Breast epithelium (tissue), 4 donors: Measurements from ENCODE around the gene PRKG1. TPM values are rescaled to one million over a fixed set of nuclear protein-coding genes. Genes with fewer than 3 reads are reported as not detected.

ENCODE experiments used
- DNase-seq, 2 donors: peaks; one replicate each; pipeline ENCODE4 v3.0.0-alpha.2; 2019; ENCODE audit warnings: low spot score in 2 of 2
- H3K27ac ChIP-seq, 2 donors: fragments of 200-600 bp; sonication (generic) in 1 of 2; one replicate each; pipeline ENCODE4 v1.5.1; 2016 to 2019; ENCODE audit warnings: mild to moderate bottlenecking in 1 of 2
- H3K27me3 ChIP-seq, 2 donors: fragments of 200-600 bp; sonication (generic) in 1 of 2; one replicate each; pipeline versions ENCODE4 v1.5.1 to v1.6.0; 2017 to 2019; ENCODE audit warnings: control low read depth in 1 of 2, mild to moderate bottlenecking in 1 of 2
- H3K36me3 ChIP-seq: fragments of 200-600 bp; one replicate; pipeline ENCODE4 v1.5.1; 2019
- H3K4me1 ChIP-seq, 2 donors: fragments of 200-600 bp; sonication (generic); one replicate each; pipeline ENCODE4 v1.5.1; 2016 to 2019; ENCODE audit warnings: control low read depth in 1 of 2
- H3K4me3 ChIP-seq, 3 donors: fragments of 200-600 bp; sonication (generic); 1 replicate in 2 of 3; 2 replicates in 1 of 3; pipeline ENCODE4 v1.5.1; 2016 to 2019; ENCODE audit warnings: mild to moderate bottlenecking in 3 of 3, moderate library complexity in 2 of 3
- H3K9me3 ChIP-seq, 2 donors: fragments of 200-600 bp; sonication (generic) in 1 of 2; one replicate each; pipeline ENCODE4 v1.5.1; 2016 to 2019; ENCODE audit warnings: control low read depth in 1 of 2
- CTCF ChIP-seq, 3 donors: fragments of 450-650 bp; IDR thresholded peaks; one replicate each; pipeline ENCODE4 v1.5.1; 2016 to 2017; ENCODE audit warnings: antibody characterized with exemption in 3 of 3, mild to moderate bottlenecking in 3 of 3, moderate library complexity in 3 of 3
- POLR2A ChIP-seq: fragments of 450-650 bp; IDR thresholded peaks from one replicate; pipeline ENCODE4 v1.6.1; 2016; ENCODE audit warnings: antibody characterized with exemption, mild to moderate bottlenecking, moderate library complexity
- POLR2AphosphoS5 ChIP-seq, 3 donors: sonication (generic); formaldehyde crosslinking; IDR thresholded peaks; one replicate each; pipeline ENCODE4 v1.6.1; 2017; ENCODE audit warnings: antibody characterized with exemption in 3 of 3
- intact Hi-C: fragments of 100-400 bp; cut with DNase I; formaldehyde crosslinking; loops from one replicate; pipeline ENCODE4 v1.15.1; 2023; ENCODE audit warnings: low total_unique reads
- total RNA-seq, 3 donors: library from RNA; depleted of rRNA; stranded (reverse); fragments of >200 nt; gene quantifications; one replicate each; pipeline ENCODE4 v1.1.0, GENCODE V29; 2016

The PRKG1 gene
- total RNA-seq, 3 donors from 2014 or later: 10.9 to 36.9 (median 19.7) TPM

DNA sequence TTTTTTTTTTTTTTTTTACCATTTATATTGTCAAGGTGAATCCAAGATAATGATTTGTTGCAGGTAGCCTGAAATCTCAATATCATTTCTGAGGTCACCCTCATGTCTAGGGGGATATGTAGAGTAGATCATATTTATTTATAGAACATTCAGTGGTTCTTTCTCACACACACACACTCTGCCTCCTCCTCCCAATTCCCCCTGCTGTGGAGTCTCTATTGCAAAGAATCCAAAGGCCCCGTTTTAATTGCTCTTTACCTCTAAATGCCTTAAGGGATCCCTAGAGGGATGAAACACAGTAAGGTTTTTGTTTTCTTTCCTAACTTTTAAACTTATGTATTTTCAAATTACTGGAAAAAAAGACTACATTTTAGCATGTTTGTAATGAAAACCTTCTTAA is 170.0 kb downstream of the PRKG1 start:
- Histone ChIP-seq H3K9me3 (no peaks in the 10 kb centered on the region), H3K4me3 (no peak overlapping the region), H3K27me3 (no peaks in the 10 kb centered on the region), H3K27ac (no peak overlapping the region), H3K36me3 (no peaks in the 10 kb centered on the region), H3K4me1 (peaks cover 0 to 10% of the 10 kb centered on the region in 2 donors)
- intact Hi-C loops: no loop called here
- TF ChIP-seq POLR2A: no peak
- TF ChIP-seq CTCF (IDR thresholded peaks at IDR 0.05): no peak
- no peak for TF ChIP-seq POLR2AphosphoS5 (IDR thresholded peaks at IDR 0.05)
- no peak for DNase-seq

- peaks cover 0 to 10% of the 10 kb centered on the region in 2 donors for H3K4me1 ChIP-seq
- intact Hi-C loops: no loop called here
These were observed 170.6 kb downstream of the PRKG1 start for GRCh38 chr10:51244748-51245490.

DNA sequence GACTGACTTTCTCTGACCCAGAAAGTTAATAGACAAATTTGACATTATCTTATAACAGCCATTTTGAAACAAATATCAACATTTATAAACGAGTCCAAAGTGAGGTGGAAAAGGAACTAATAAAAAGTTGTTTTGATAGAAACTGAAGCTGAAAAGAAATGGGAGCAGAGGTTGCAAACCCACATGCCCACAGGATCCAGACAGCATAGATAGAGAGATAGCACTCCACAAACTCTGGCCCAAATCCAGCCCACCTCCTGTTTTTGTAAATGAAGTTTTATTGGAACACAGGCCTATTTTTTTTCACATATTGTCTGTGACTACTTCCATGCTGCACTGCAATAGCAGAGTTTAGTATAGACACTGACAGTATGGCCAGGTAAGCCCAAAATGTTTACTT is 171.9 kb downstream of the PRKG1 start:
- no peaks in the 10 kb centered on the region for H3K36me3 ChIP-seq
- H3K4me1 ChIP-seq: peaks cover 0 to 10% of the 10 kb centered on the region in 2 donors
- H3K4me3 ChIP-seq: no peak overlapping the region
- TF ChIP-seq POLR2AphosphoS5 (IDR thresholded peaks at IDR 0.05) (no peak), POLR2A (no peak), CTCF (IDR thresholded peaks at IDR 0.05) (no peak)
- DNase-seq: no peak
- H3K27ac ChIP-seq: no peak overlapping the region
- intact Hi-C loops: no loop called here
- H3K27me3 ChIP-seq: no peaks in the 10 kb centered on the region
- no peaks in the 10 kb centered on the region for H3K9me3 ChIP-seq

More at GRCh38 chr10:51244748-51245490, 170.6 kb downstream of the PRKG1 start:
- Histone ChIP-seq H3K4me3 (no peak overlapping the region), H3K27me3 (no peaks in the 10 kb centered on the region), H3K36me3 (no peaks in the 10 kb centered on the region), H3K9me3 (no peaks in the 10 kb centered on the region), H3K27ac (no peak overlapping the region)
- no peak for DNase-seq
- TF ChIP-seq POLR2A: no peak
- TF ChIP-seq CTCF (IDR thresholded peaks at IDR 0.05): no peak
- TF ChIP-seq POLR2AphosphoS5 (IDR thresholded peaks at IDR 0.05): no peak

DNA sequence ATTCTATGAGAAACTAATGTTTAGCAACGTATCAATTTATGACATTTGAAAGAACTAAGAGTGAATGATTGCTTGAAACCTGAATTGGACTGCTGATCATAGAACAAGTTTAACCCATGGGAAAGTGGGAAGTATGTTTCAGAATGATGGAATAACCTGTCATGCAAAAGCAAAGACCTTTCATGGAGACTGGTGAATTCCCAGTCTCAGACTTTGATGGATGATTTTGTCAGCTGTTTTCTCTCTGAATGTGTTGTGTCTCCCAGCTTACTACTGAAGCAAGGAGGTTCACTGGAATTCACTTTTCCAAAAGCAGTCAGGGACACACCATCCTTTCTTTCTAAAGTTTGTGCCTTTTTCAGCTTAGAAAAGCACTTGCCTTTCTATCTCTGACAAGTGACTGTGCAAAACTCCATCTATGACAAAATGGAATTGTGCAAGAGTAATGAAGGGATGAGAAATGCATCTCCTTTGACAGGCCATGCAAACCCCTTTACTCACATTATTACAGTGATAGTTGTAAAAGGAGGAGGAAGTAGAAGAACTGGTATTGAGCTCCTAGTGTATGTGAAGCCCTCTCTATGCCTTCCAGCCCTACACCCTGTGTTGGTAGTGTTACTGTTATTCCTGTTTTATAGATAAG is 176.1 kb downstream of the PRKG1 start:
- no peak overlapping the region for H3K27ac ChIP-seq
- intact Hi-C loops: loop anchor here (2.0 kb wide), 1 partner anchor 16 kb away; no protein-coding TSS in a partner anchor
- H3K9me3 ChIP-seq: no peaks in the 10 kb centered on the region
- H3K4me3 ChIP-seq: no peak overlapping the region
- no peaks in the 10 kb centered on the region for H3K36me3 ChIP-seq
- no peak for DNase-seq
- TF ChIP-seq CTCF (IDR thresholded peaks at IDR 0.05) (no peak), POLR2A (no peak), POLR2AphosphoS5 (IDR thresholded peaks at IDR 0.05) (no peak)
- no peaks in the 10 kb centered on the region for H3K27me3 ChIP-seq
- H3K4me1 ChIP-seq: peaks cover 0 to 6% of the 10 kb centered on the region in 2 donors

- Histone ChIP-seq H3K27me3 (no peaks in the 10 kb centered on the region), H3K4me1 (no peaks in the 10 kb centered on the region), H3K4me3 (no peak overlapping the region), H3K36me3 (no peaks in the 10 kb centered on the region), H3K27ac (no peak overlapping the region), H3K9me3 (no peaks in the 10 kb centered on the region)
- intact Hi-C loops: loop anchor here (2.0 kb wide), 1 partner anchor 16 kb away; no protein-coding TSS in a partner anchor
- TF ChIP-seq POLR2AphosphoS5 (IDR thresholded peaks at IDR 0.05) (no peak), POLR2A (no peak), CTCF (IDR thresholded peaks at IDR 0.05) (no peak)
- no peak for DNase-seq
These were observed 176.8 kb downstream of the PRKG1 start for GRCh38 chr10:51251110-51251509.
